CD4-positive, alpha-beta T cell (primary cell): Measurements from ENCODE around the gene TSPAN18. TPM values are rescaled to one million over a fixed set of nuclear protein-coding genes. Genes with fewer than 3 reads are reported as not detected.

Source experiments
- ATAC-seq: fragments of 200-7000 bp; cut with Tn5 transposase; one replicate; pipeline ENCODE4 v1.10.0; 2022; ENCODE audit warnings: mild to moderate bottlenecking; ENCODE audit not compliant: poor library complexity
- CTCF ChIA-PET: fragments of 350-600 bp; sonication (Branson Sonifier 250); formaldehyde crosslinking; loops from one replicate; lab custom pipeline; 2021; ENCODE audit warnings: antibody characterized with exemption, inconsistent platforms; lab: Charles Lee
- POLR2A ChIA-PET: fragments of 350-600 bp; sonication (Branson Sonifier 250); formaldehyde crosslinking; loops from one replicate; lab custom pipeline; 2021; ENCODE audit warnings: antibody characterized with exemption, inconsistent platforms; lab: Charles Lee
- DNase-seq, 14 experiments: peaks; one replicate each; pipeline ENCODE4 v3.0.0-alpha.2; 2013 to 2020; ENCODE audit warnings: mixed read lengths in 2 of 14
- H3K27ac ChIP-seq, 2 donors: one replicate each; pipeline versions ENCODE4 v1.5.1 to v1.7.0; 2013; ENCODE audit warnings: low read length in 2 of 2, low read depth in 1 of 2, mild to moderate bottlenecking in 1 of 2
- H3K27me3 ChIP-seq, 2 experiments: 1 replicate in 1 of 2; 2 replicates in 1 of 2; pipeline versions ENCODE4 v1.6.1 to v1.7.0; 2013; ENCODE audit warnings: low read length in 2 of 2, control low read depth in 1 of 2, mild to moderate bottlenecking in 1 of 2, moderate library complexity in 1 of 2; ENCODE audit not compliant: insufficient read depth in 2 of 2, control insufficient read depth in 1 of 2
- H3K36me3 ChIP-seq: one replicate; pipeline ENCODE4 v1.6.1; 2013; ENCODE audit warnings: low read length, control low read depth; ENCODE audit not compliant: insufficient read depth
- H3K4me1 ChIP-seq: one replicate; pipeline ENCODE4 v1.6.1; 2013; ENCODE audit warnings: low read length, control low read depth; ENCODE audit not compliant: insufficient read depth
- H3K4me3 ChIP-seq: one replicate; pipeline ENCODE4 v1.5.1; 2013; ENCODE audit warnings: mild to moderate bottlenecking, low read length, moderate library complexity
- H3K9me3 ChIP-seq, 2 experiments: 1 replicate in 1 of 2; 2 replicates in 1 of 2; pipeline versions ENCODE4 v1.6.1 to v1.7.0; 2013; ENCODE audit warnings: low read length in 2 of 2, mild to moderate bottlenecking in 2 of 2, control low read depth in 1 of 2, moderate library complexity in 1 of 2; ENCODE audit not compliant: control insufficient read depth in 1 of 2, insufficient read depth in 1 of 2
- H3K27ac Mint-ChIP-seq: one replicate; pipeline ENCODE4 v1.8.0; 2020; ENCODE audit warnings: mixed read lengths
- H3K27me3 Mint-ChIP-seq: one replicate; pipeline ENCODE4 v1.8.0; 2021; ENCODE audit warnings: mixed read lengths
- H3K36me3 Mint-ChIP-seq: one replicate; pipeline ENCODE4 v1.8.0; 2021; ENCODE audit warnings: low read depth, mixed read lengths
- H3K4me1 Mint-ChIP-seq: one replicate; pipeline ENCODE4 v1.8.0; 2021; ENCODE audit warnings: low read depth, mixed read lengths
- H3K4me3 Mint-ChIP-seq: one replicate; pipeline ENCODE4 v1.8.0; 2020; ENCODE audit warnings: mild to moderate bottlenecking, mixed read lengths
- H3K9me3 Mint-ChIP-seq: one replicate; pipeline ENCODE4 v1.8.0; 2020; ENCODE audit warnings: mixed read lengths
- CTCF ChIP-seq: fragments of 200-600 bp; IDR thresholded peaks from one replicate; pipeline ENCODE4 v1.8.0; 2022; ENCODE audit warnings: antibody characterized with exemption, mild to moderate bottlenecking
- intact Hi-C, 2 experiments: fragments of 100-400 bp; cut with DNase I in 1 of 2; cut with micrococcal nuclease in 1 of 2; formaldehyde crosslinking; loops; one replicate each; pipeline versions ENCODE4 v1.15.1 to v1.9.0; 2023 to 2025; cut with DNase I, micrococcal nuclease
- total RNA-seq, 174 experiments: library from RNA in 2 of 174; stranded (reverse) in 2 of 174; gene quantifications; one replicate each; pipeline ENCODE4 v1.2.3 and lab custom pipeline; 2021 to 2026

TSPAN18 gene
- total RNA-seq, 2 experiments from 2014 or later = 23.0 to 25.3 TPM

- no peaks in the 10 kb centered on the region for H3K27me3 ChIP-seq
- H3K27ac ChIP-seq = no peak overlapping the region
- ATAC-seq = peak; percentile 37
- H3K9me3 Mint-ChIP-seq = no peaks in the 10 kb centered on the region
- H3K4me3 Mint-ChIP-seq = no peak overlapping the region
- intact Hi-C loops = loop anchor here (1.0 to 10.0 kb wide), 5 partner anchors 47 to 219 kb away; no protein-coding TSS in a partner anchor
- H3K27me3 Mint-ChIP-seq = peaks cover 6% of the 10 kb centered on the region
- peaks cover 17% of the 10 kb centered on the region for H3K4me1 ChIP-seq
- TF ChIP-seq CTCF = peak; percentile 73
- no peak overlapping the region for H3K27ac Mint-ChIP-seq
- no peaks in the 10 kb centered on the region for H3K36me3 Mint-ChIP-seq
- peaks cover 21% of the 10 kb centered on the region for H3K36me3 ChIP-seq
- peaks cover 22% of the 10 kb centered on the region for H3K4me1 Mint-ChIP-seq
- ChIA-PET POLR2A (interaction anchor here (0.6 to 1.0 kb wide), 2 partner anchors 46 to 134 kb away, joined by 3 read pairs; no protein-coding TSS in a partner anchor), CTCF (interaction anchor here (1.0 to 1.8 kb wide), 5 partner anchors 45 to 218 kb away, joined by 3 to 7 read pairs (median 5); partner anchors contain the start of gene TSPAN18)
- H3K9me3 ChIP-seq = no peaks in the 10 kb centered on the region
- DNase-seq = peak; percentile 27 to 79 (median 50)
- no peak overlapping the region for H3K4me3 ChIP-seq
Observed at GRCh38 chr11:44775366-44775984, 48.7 kb downstream of the TSPAN18 start.

GRCh38 chr11:44775985-44776446 is 49.3 kb downstream of the TSPAN18 start:
- no peak for TF ChIP-seq CTCF
- POLR2A ChIA-PET = interaction anchor here (0.6 to 1.0 kb wide), 2 partner anchors 47 to 134 kb away, joined by 3 read pairs; no protein-coding TSS in a partner anchor

DNA sequence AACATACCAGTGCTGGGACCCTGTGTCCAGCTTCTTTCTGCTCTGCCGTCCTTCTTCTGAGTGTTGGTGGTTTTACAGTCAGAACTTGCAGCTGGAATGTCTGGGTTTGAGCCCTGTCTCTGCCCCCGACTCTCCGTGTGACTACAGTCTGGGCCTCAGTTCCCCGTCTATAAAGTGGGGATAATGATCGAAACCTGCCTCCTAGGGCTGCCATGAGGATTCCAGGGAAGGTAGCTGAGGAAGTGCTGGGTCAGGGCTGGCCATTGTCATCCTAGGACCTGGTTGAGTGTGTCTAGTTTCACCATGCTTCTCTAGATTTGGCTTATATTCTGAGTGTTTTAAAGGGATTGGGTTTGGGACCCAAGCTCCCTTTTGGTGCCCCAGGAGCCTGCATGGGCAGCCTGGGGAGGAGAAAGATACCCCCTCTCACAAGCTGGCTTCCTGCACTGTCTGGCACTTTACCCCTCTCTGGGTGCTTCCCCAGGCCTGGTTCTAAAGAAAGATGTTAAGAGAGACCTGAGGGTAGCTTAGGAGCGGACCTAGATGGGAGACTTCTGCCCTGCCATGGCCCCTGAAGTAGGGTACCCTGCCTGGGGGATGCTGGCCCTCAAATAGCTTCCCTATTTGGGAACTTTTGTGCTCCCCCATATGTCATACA is 49.9 kb downstream of the TSPAN18 start:
- TF ChIP-seq CTCF = no peak
- Histone ChIP-seq H3K4me3 (no peak overlapping the region), H3K27me3 (no peaks in the 10 kb centered on the region), H3K9me3 (no peaks in the 10 kb centered on the region), H3K4me1 (peaks cover 17% of the 10 kb centered on the region), H3K27ac (no peak overlapping the region), H3K36me3 (peaks cover 21% of the 10 kb centered on the region)
- H3K36me3 Mint-ChIP-seq = no peaks in the 10 kb centered on the region
- DNase-seq (no peak), ATAC-seq (no peak)
- H3K4me1 Mint-ChIP-seq = peaks cover 20% of the 10 kb centered on the region
- ChIA-PET POLR2A (interaction anchor here (0.6 to 1.0 kb wide), 2 partner anchors 47 to 135 kb away, joined by 3 read pairs; no protein-coding TSS in a partner anchor), CTCF (interaction anchor here (1.2 to 1.8 kb wide), 4 partner anchors 50 to 220 kb away, joined by 3 to 7 read pairs (median 5); partner anchors contain the start of gene TSPAN18)
- no peak overlapping the region for H3K27ac Mint-ChIP-seq
- no peaks in the 10 kb centered on the region for H3K9me3 Mint-ChIP-seq
- no peak overlapping the region for H3K4me3 Mint-ChIP-seq
- peaks cover 6% of the 10 kb centered on the region for H3K27me3 Mint-ChIP-seq
- intact Hi-C loops = loop anchor here in 1 of 2 experiments (10.0 kb wide), 1 partner anchor 122 kb away; no protein-coding TSS in a partner anchor

More at GRCh38 chr11:44775985-44776446, 49.3 kb downstream of the TSPAN18 start:
- Histone ChIP-seq H3K4me3 (no peak overlapping the region), H3K27ac (no peak overlapping the region), H3K27me3 (no peaks in the 10 kb centered on the region), H3K9me3 (no peaks in the 10 kb centered on the region), H3K36me3 (peaks cover 21% of the 10 kb centered on the region), H3K4me1 (peaks cover 17% of the 10 kb centered on the region)
- no peaks in the 10 kb centered on the region for H3K9me3 Mint-ChIP-seq
- intact Hi-C loops = loop anchor here (1.0 to 10.0 kb wide), 5 partner anchors 47 to 220 kb away; no protein-coding TSS in a partner anchor
- H3K4me1 Mint-ChIP-seq = peaks cover 20% of the 10 kb centered on the region
- CTCF ChIA-PET = interaction anchor here (1.0 to 1.8 kb wide), 5 partner anchors 46 to 219 kb away, joined by 3 to 7 read pairs (median 5); partner anchors contain the start of gene TSPAN18
- H3K4me3 Mint-ChIP-seq = no peak overlapping the region
- H3K36me3 Mint-ChIP-seq = no peaks in the 10 kb centered on the region
- peaks cover 6% of the 10 kb centered on the region for H3K27me3 Mint-ChIP-seq
- no peak overlapping the region for H3K27ac Mint-ChIP-seq
- ATAC-seq (no peak), DNase-seq (no peak)
